GM12891 (cell line): ENCODE data around the gene TTC1.
"Not testable (repeated sequence)": the region's sequence is repeated elsewhere in the genome, so short reads cannot be mapped to it uniquely, and the experiment has no call there.

ENCODE experiments used
- DNase-seq: peaks from one replicate; pipeline ENCODE4 v3.0.0; 2011; ENCODE audit warnings: low spot score; ENCODE audit not compliant: insufficient read length
- FAIRE-seq: peaks from 2 replicates; lab custom pipeline; 2011; peaks lifted over from hg19 to GRCh38; lab: Jason Lieb, UNC
- PAX5 ChIP-seq: IDR thresholded peaks from 2 replicates; pipeline ENCODE4 v1.6.1; 2011; ENCODE audit warnings: low read length, moderate library complexity, mild to moderate bottlenecking; ENCODE audit not compliant: insufficient read depth, severe bottlenecking
- POLR2A ChIP-seq: IDR thresholded peaks from 2 replicates; pipeline ENCODE4 v1.6.1; 2011; ENCODE audit warnings: low read depth, low read length, control low read depth
- POLR2AphosphoS5 ChIP-seq: IDR thresholded peaks from 2 replicates; pipeline ENCODE4 v1.6.1; 2011; ENCODE audit warnings: low read depth, low read length, control low read depth
- POU2F2 ChIP-seq: IDR thresholded peaks from 2 replicates; pipeline ENCODE4 v1.6.1; 2011; ENCODE audit warnings: low read depth, mild to moderate bottlenecking, control low read depth, low read length, moderate library complexity
- SPI1 ChIP-seq: IDR thresholded peaks from 2 replicates; pipeline ENCODE4 v1.6.1; 2011; ENCODE audit warnings: low read depth, low read length, control low read depth
- TAF1 ChIP-seq: IDR thresholded peaks from 2 replicates; pipeline ENCODE4 v1.6.1; 2011; ENCODE audit warnings: low read depth, low read length, control low read depth

TTC1 gene

DNA sequence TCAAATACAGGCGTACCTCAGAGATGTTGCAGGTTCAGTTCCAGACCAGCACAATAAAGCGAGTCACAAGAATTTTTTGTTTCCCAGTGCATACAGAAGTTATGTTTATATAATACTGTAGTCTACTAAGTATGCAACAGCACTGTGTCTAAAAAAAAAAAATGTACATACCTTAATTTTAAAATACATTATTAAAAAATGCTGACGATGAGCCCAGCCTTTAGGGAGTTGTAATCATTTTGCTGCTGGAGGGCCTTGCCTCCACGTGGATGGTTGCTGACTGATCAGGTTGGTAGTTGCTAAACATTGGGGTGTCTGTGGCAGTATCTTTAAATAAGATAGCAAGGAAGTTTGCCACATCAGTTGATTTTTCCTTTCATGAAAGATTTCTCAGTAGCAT lies 48.3 kb downstream of the TTC1 start:
- FAIRE-seq: no peak
- TF ChIP-seq POLR2A (no peak), PAX5 (no peak), POLR2AphosphoS5 (no peak), POU2F2 (no peak), SPI1 (no peak), TAF1 (no peak)
- DNase-seq: no peak

GRCh38 chr5:160060001-160060400 lies 51.1 kb downstream of the TTC1 start:
- DNase-seq (no peak), FAIRE-seq (no peak)
- no peak for TF ChIP-seq SPI1
- TF ChIP-seq POU2F2: no peak
- TF ChIP-seq TAF1: no peak
- no peak for TF ChIP-seq POLR2A
- no peak for TF ChIP-seq PAX5
- no peak for TF ChIP-seq POLR2AphosphoS5

- no peak for FAIRE-seq
Observed at GRCh38 chr5:160061770-160062169, 52.8 kb downstream of the TTC1 start.

DNA sequence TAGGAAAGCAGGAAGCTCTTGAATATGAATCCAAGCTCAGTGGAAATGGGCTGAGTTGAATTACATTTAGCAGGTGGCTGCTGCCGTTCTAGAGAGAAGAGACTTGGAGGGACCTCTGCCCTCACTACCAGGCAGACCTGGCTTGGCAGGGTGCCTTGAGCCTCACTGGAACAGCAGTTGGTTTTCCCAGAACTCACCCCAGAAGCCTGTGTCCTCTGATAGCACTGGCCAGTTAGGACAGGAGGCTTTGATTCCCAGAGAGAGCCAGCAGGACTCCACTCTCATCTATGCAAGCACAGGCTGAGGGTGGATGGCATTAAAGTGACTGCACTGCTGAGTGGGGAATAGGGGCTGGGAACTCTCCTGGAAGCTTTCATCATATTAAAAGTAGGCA lies 55.5 kb downstream of the TTC1 start:
- TF ChIP-seq SPI1 (no peak), PAX5 (no peak), POU2F2 (no peak), POLR2AphosphoS5 (no peak), TAF1 (no peak), POLR2A (no peak)
- DNase-seq (no peak), FAIRE-seq (no peak)

More at GRCh38 chr5:160061770-160062169, 52.8 kb downstream of the TTC1 start:
- no peak for DNase-seq
- TF ChIP-seq POLR2AphosphoS5 (no peak), POLR2A (no peak), TAF1 (no peak), PAX5 (no peak), SPI1 (no peak), POU2F2 (no peak)

- no peak for FAIRE-seq
Observed at GRCh38 chr5:160064995-160065614, 56.2 kb downstream of the TTC1 start.

DNA sequence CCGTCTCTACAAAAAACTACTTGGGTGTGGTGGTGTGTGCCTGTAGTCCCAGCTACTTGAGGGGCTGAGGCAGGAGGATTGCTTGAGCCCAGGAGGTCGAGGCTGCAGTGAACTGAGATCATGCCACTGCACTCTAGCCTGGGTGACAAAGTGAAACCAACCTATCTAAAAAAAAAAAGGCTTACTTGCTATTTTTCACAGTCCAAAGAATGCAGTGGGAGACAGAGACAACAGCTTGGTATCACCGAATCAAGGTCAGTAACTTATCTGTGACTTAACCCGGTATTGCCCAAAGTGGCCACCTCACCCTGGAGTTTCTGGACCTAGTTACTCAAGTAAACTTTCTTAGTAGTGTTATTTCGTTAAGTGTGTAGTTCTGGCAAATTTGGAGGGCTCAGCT lies 60.2 kb downstream of the TTC1 start:
- DNase-seq, FAIRE-seq: not testable (repeated sequence)

More at GRCh38 chr5:160064995-160065614, 56.2 kb downstream of the TTC1 start:
- no peak for TF ChIP-seq SPI1
- no peak for TF ChIP-seq PAX5
- no peak for TF ChIP-seq POLR2AphosphoS5
- no peak for TF ChIP-seq POU2F2
- TF ChIP-seq POLR2A: no peak
- TF ChIP-seq TAF1: no peak
- no peak for DNase-seq

GRCh38 chr5:160071516-160071915 lies 62.6 kb downstream of the TTC1 start:
- no peak for DNase-seq
- FAIRE-seq: no peak
- TF ChIP-seq POLR2A (no peak), PAX5 (no peak), TAF1 (no peak), POLR2AphosphoS5 (no peak), SPI1 (no peak), POU2F2 (no peak)

DNA sequence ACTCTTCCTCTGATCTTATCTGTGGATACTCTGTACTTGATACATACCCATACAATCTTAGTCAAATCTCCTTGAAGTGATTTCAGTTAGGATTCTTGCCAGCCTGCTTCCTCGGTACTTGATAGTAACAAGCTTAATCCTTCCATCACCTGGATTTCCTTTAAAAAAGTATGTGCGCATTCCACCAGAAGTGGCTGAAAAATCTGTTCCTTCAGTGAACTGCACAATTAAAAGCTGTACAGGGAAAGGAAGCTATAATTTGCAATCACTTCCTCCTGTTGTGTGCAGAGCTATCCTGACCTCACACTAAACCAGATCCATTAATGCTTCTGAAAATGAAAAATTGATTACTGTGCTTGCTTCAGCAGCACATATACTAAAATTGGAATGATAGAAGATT lies 63.0 kb downstream of the TTC1 start:
- TF ChIP-seq POU2F2: no peak
- TF ChIP-seq PAX5: no peak
- no peak for TF ChIP-seq POLR2A
- no peak for TF ChIP-seq TAF1
- no peak for TF ChIP-seq SPI1
- no peak for TF ChIP-seq POLR2AphosphoS5
- DNase-seq (no peak), FAIRE-seq (no peak)

GRCh38 chr5:160075073-160075472 lies 66.1 kb downstream of the TTC1 start:
- no peak for DNase-seq
- TF ChIP-seq SPI1 (no peak), POLR2AphosphoS5 (no peak), POU2F2 (no peak), TAF1 (no peak), PAX5 (no peak), POLR2A (no peak)
- FAIRE-seq: no peak

DNA sequence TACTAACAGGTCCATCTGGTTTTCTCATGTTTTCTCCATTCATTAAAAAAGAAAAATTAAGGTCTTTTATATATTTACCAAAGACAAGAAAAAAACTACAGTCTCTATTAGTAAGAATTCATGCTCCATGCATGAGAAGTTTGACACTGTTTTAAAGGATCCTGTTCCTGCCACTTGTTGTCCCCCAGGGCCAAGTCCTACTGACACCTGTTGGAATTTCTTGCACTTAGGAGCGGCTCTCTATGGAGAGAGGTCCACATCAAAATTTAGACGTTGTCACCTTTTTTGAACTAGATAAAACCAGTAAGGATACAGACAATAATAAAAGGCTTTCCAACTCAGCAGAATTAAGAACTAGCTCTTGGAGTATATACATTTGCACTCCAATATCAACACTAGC lies 68.1 kb downstream of the TTC1 start:
- FAIRE-seq: no peak
- TF ChIP-seq POLR2AphosphoS5: no peak
- TF ChIP-seq PAX5: no peak
- no peak for TF ChIP-seq POLR2A
- TF ChIP-seq POU2F2: no peak
- no peak for TF ChIP-seq SPI1
- no peak for TF ChIP-seq TAF1

DNA sequence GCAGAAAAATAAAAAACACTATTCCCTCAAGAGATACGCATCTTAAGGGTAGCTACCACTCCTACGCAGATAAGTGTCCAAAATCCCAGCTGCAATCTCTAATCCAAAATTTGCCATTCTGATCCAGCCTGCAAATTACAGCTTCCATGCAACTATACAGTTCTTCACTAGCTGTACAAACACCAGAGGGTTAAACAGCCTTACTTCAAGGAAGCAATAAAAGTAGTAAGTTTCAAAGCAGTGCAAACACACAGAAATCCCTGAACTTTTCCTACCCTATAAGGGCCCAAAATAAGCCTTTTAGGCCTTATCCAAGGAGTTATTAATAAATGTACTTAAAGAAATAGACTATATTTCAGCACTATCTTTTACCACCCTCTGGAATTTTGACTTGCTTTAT lies 70.8 kb downstream of the TTC1 start:
- DNase-seq (no peak), FAIRE-seq (no peak)
- TF ChIP-seq PAX5 (no peak), POU2F2 (no peak)

More for the DNA sequence above, 68.1 kb downstream of the TTC1 start:
- DNase-seq: no peak
